HG02970 (cell line): Measurements from ENCODE around the gene FAM193B.
A peak's percentile ranks its signal among the peaks of the same experiment; 100 is the strongest.

Source experiments
- ATAC-seq: cut with Tn5 transposase; IDR thresholded peaks from one replicate; pipeline ENCODE4 v1.9.1; 2021; ENCODE audit warnings: mild to moderate bottlenecking, moderate library complexity, moderate number of reproducible peaks; ENCODE audit not compliant: unreplicated experiment, low FRiP score

FAM193B gene

GRCh38 chr5:177554474-177555111 lies at the start of gene FAM193B:
Gene FAM193B, minus strand, starts transcription at chr5:177554563. Its CDS starts 105 bp downstream, at chr5:177554458.
- peak; percentile 83 for ATAC-seq

DNA sequence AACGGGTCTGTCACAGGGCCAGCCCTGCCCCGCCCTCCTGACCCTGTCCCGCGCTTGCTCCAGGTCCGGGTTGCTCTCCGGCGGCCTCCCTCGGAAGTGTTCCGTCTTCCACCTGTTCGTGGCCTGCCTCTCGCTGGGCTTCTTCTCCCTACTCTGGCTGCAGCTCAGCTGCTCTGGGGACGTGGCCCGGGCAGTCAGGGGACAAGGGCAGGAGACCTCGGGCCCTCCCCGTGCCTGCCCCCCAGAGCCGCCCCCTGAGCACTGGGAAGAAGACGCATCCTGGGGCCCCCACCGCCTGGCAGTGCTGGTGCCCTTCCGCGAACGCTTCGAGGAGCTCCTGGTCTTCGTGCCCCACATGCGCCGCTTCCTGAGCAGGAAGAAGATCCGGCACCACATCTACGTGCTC lies 49.8 kb upstream of the FAM193B start:
- no peak for ATAC-seq

DNA sequence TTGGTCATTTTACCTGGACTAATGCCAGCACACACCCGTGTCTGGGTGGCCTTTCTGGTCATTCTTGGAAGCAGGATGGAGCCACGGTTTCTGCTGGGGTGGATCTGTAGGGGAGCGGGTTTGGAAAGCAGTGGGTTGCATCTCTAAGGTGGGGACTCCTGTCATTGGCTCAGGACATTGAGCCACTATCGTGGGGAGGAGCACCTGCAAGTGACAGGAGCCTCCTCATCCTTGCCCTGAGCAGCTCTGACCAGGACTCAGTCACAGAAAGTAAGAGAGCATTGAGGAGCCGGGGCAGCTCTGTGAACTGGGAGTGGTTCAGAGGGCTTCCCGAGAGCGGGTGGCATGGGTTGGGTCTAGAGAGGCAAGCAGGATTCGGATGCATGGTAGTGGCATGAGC lies 49.3 kb upstream of the FAM193B start:
- no peak for ATAC-seq

- no peak for ATAC-seq
Observed at GRCh38 chr5:177602458-177602830, 48.1 kb upstream of the FAM193B start.

GRCh38 chr5:177601577-177602457 lies 47.5 kb upstream of the FAM193B start:
- no peak for ATAC-seq

- no peak for ATAC-seq
Observed at GRCh38 chr5:177601126-177601525, 46.8 kb upstream of the FAM193B start.

DNA sequence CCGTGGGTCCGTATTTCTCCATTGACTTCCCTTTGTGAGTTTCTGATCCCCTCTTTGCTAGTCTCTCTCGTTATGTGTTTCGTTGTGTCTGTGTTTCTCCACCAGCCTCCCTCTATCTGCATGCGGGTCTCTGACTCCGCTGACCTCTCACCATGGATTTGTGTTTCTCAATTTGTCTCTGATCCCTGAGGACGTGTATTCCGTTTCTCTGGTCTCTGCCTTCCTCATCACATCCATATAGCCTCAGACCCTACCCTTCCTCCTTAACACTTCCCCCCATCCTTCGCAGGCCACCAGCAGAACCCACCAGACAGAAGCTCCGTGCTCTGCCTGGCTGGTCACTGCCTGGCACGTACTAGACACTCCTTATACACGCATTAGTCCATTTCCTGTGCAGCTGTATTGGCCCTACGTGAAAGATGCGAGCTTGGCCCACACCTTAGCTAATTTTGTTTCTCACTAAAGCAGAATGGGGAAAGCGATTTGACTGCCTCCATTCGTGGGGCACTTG lies 46.2 kb upstream of the FAM193B start:
- ATAC-seq, result no peak

DNA sequence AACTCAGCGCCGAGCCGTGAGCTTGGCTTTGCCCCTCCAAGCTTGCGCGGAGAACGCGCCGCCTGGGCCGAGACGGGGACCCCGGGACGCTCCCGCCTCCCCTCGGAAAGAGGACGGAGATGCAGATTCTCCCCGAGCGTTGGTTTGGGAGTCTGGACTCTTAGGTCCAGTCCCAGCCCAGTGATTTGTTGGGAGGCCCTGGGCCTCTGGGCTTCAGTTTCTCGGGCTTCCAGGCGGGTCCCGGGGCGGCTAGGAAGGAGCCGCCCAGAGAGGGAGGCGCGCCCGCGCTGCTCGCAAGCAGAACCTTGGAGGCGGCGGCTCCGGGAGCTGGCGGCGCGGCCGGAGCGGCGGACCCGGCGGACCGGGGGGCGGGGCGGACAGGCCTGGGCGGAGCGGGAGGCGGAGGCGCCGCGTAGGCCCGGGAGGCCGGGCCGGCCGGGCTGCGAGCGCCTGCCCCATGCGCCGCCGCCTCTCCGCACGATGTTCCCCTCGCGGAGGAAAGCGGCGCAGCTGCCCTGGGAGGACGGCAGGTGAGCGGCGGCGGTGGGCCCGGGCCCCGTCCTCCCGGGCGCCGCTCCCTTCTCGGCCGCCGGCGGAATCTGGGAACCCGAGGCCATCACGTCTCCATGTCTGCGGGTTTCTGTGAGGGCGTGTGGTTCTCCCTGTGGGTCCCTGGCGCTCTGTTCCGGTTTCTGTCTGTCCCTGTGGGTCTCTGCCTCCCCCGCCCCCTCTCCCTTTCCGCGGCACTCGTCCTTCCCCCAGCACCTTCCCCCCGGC lies 45.6 kb upstream of the FAM193B start, which contains the start of gene B4GALT7:
TSS of gene B4GALT7 (plus strand) at position 402 of the 777 bp plus-strand sequence. CDS start at position 481, 79 bp downstream.
- ATAC-seq, result peak; percentile 88

DNA sequence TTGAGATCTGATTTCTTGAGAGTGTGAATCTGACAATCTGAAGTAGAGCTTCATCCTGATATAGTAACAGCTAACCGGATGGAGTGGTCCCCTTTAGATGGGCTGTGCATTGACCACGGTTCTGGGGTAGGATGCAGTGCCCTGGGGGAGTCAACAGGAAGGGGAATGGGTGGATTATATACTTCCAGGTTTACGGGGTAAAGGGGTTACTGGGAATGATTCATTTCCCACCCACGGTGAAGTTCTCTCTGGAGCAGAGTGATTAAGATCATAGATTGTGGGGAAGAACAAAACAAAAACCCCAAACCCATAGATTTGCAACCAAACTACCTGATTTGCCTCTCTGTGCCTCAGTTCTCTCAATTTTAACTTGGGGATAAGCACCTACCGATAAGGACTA lies 44.1 kb upstream of the FAM193B start:
- no peak for ATAC-seq

GRCh38 chr5:177596775-177597238 lies 42.4 kb upstream of the FAM193B start:
- no peak for ATAC-seq

DNA sequence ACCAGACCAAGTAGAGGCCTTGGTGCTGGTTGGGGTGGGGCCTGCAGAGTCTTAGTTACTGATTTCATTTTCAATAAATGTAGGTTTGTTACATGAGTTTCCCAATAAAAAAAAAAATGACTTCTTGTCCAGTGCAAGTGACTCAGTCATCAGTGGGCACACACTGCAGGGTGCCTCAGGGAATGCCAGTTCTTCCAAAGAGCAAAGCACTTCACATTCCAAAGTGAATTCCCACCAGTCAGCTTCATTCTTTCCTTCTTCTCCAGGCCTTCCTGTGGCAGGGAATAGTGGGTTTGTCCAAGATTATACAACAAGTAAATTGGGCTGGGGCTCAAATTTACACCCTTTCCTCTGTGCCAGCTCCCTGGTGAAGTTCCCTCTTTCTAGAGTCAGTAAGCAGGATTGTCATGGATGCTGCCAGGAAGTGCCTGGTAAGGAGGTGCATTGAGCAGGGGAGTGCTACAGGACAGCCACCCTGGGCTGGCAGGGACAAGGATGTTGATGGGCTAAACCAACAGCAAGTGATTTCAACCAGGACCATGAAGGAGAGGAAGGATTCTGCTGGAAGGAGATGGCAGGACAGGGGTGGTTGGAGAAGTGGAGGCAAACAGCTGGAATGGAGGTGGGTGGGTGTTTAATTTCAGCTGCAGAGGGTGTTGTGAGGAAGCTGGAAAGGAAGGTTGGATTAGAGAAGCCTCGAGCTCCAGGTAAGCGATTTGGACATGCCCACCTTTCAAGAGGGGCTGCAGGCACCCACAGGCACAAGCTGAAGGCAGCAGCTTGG lies 41.8 kb upstream of the FAM193B start:
- ATAC-seq, result no peak

- ATAC-seq, result no peak
Observed at GRCh38 chr5:177595026-177595585, 40.7 kb upstream of the FAM193B start.

DNA sequence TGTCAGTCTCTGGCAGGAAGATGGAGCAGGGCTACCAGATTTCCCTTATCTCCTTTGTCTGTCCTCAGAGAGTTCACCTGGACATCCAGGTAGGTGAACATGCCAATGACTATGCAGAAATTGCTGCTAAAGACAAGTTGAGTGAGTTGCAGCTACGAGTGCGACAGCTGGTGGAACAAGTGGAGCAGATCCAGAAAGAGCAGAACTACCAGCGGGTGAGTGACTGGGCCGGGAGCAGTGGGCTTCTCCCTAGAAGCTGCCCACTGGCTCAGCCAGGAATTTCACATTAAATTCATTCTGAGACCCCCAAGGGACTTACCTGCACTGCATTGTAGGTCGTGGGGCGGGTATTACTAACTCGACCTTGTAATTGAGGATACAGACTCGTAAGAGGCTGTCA lies 39.7 kb upstream of the FAM193B start:
- ATAC-seq, result no peak

- no peak for ATAC-seq
Observed at GRCh38 chr5:177593511-177593910, 39.1 kb upstream of the FAM193B start.

GRCh38 chr5:177592905-177593304 lies 38.5 kb upstream of the FAM193B start:
- no peak for ATAC-seq

- peak; percentile 95 for ATAC-seq
Observed at GRCh38 chr5:177592010-177592834, 37.9 kb upstream of the FAM193B start, which contains the start of gene TMED9. Gene TMED9, plus strand, starts transcription at chr5:177592203. Its CDS starts 12 bp downstream, at chr5:177592215.

GRCh38 chr5:177591690-177592009 lies 37.3 kb upstream of the FAM193B start:
- ATAC-seq, result no peak

- ATAC-seq, result no peak
Observed at GRCh38 chr5:177590406-177590805, 36.0 kb upstream of the FAM193B start.
